Suprapubic skin (tissue), 4 donors: Measurements from ENCODE around the gene PPIF. TPM values are rescaled to one million over a fixed set of nuclear protein-coding genes. Genes with fewer than 3 reads are reported as not detected.

Experiments used
- DNase-seq, 2 donors: peaks; one replicate each; pipeline ENCODE4 v3.0.0-alpha.2; 2019; ENCODE audit warnings: low spot score in 2 of 2
- H3K27ac ChIP-seq: fragments of 200-600 bp; sonication (generic); one replicate; pipeline ENCODE4 v1.5.1; 2019
- H3K27me3 ChIP-seq: fragments of 200-600 bp; sonication (generic); one replicate; pipeline ENCODE4 v1.5.1; 2019
- H3K36me3 ChIP-seq: fragments of 200-600 bp; sonication (generic); one replicate; pipeline ENCODE4 v1.5.1; 2019
- H3K4me1 ChIP-seq: fragments of 200-600 bp; sonication (generic); one replicate; pipeline ENCODE4 v1.5.1; 2019
- H3K4me3 ChIP-seq: fragments of 200-600 bp; sonication (generic); one replicate; pipeline ENCODE4 v1.5.1; 2019; ENCODE audit warnings: mild to moderate bottlenecking
- H3K9me3 ChIP-seq: fragments of 200-600 bp; sonication (generic); one replicate; pipeline ENCODE4 v1.5.1; 2019
- CTCF ChIP-seq, 2 donors: fragments of 200-600 bp in 1 of 2; fragments of 450-650 bp in 1 of 2; sonication (generic) in 1 of 2; IDR thresholded peaks; one replicate each; pipeline ENCODE4 v1.5.1; 2016 to 2019; ENCODE audit warnings: antibody characterized with exemption in 2 of 2, mild to moderate bottlenecking in 1 of 2, moderate library complexity in 1 of 2
- EP300 ChIP-seq: sonication (generic); formaldehyde crosslinking; IDR thresholded peaks from one replicate; pipeline ENCODE4 v1.6.1; 2017; ENCODE audit warnings: antibody characterized with exemption
- POLR2A ChIP-seq, 2 donors: fragments of 450-650 bp; IDR thresholded peaks; one replicate each; pipeline ENCODE4 v1.6.1; 2017; ENCODE audit warnings: antibody characterized with exemption in 2 of 2, mild to moderate bottlenecking in 2 of 2, moderate library complexity in 2 of 2
- POLR2AphosphoS5 ChIP-seq, 3 donors: sonication (generic); formaldehyde crosslinking; IDR thresholded peaks; one replicate each; pipeline ENCODE4 v1.6.1; 2017; ENCODE audit warnings: antibody characterized with exemption in 3 of 3
- WGBS: methylation state at CpG from one replicate; pipeline ENCODE4 v1.1.5; 2018; 5-methylcytosine and 5-hydroxymethylcytosine counted together
- total RNA-seq, 4 donors: library from RNA; depleted of rRNA; stranded (reverse); fragments of >200 nt; gene quantifications; one replicate each; pipeline ENCODE4 v1.1.0, GENCODE V29; 2016

Gene PPIF
- total RNA-seq, 4 donors from 2014 or later = 41.0 to 92.8 (median 71.1) TPM

DNA sequence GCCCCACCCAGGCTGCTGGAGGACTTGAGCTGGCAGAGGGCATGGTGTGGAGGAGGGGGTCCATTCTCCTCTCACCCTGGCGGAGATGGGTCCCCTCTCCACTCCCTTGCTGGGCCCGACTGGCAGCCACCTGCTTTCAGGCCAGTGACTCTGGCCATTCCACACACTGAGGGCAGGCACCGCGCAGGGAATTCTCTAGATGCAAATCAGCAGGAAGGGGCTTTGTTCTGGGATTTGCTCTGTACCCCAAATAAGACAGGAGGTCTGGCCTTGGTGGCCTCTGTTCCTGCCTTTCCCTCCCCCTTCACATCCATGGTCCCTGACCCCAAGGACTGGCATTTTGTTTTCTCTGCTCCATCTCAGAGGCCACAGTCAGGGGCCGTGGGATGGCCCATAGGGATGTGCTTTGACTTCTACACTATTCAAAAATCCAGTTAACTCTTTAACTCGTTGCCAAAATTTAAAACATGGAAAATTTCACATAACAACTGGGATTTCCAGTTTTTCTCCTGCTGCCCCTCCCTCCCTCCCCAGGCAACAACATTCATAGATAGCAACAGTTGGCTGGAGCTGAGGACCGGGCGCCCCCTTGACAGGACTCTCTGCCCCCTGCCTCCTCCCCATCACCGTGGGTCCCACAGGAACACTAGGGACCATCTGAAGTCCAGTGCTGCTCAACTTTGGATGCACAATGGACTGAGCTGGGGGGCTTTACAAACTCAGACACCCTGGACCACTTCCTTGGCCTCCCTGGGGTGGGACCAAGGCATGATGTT lies 33.9 kb downstream of the PPIF start:
- WGBS = 56% methylated on average over 9 of the region's 9 CpGs
- peak; percentile 66 to 76 for DNase-seq

GRCh38 chr10:79381804-79382221 lies 34.5 kb downstream of the PPIF start:
- peaks cover 36% of the 10 kb centered on the region for H3K4me1 ChIP-seq
- no peaks in the 10 kb centered on the region for H3K27me3 ChIP-seq
- H3K4me3 ChIP-seq = no peak overlapping the region
- peak; percentile 84 to 85 for DNase-seq
- peaks cover 12% of the 10 kb centered on the region for H3K36me3 ChIP-seq
- peak overlapping the region; percentile 41 for H3K27ac ChIP-seq
- H3K9me3 ChIP-seq = no peaks in the 10 kb centered on the region
- WGBS = 48% methylated on average over 7 of the region's 11 CpGs
- no peak for TF ChIP-seq POLR2A (IDR thresholded peaks at IDR 0.05)
- TF ChIP-seq CTCF (IDR thresholded peaks at IDR 0.05) = no peak
- no peak for TF ChIP-seq POLR2AphosphoS5 (IDR thresholded peaks at IDR 0.05)
- no peak for TF ChIP-seq EP300

More for the DNA sequence above, 33.9 kb downstream of the PPIF start:
- Histone ChIP-seq H3K36me3 (peaks cover 10% of the 10 kb centered on the region), H3K27me3 (no peaks in the 10 kb centered on the region), H3K27ac (peak overlapping the region; percentile 41), H3K4me3 (no peak overlapping the region), H3K9me3 (no peaks in the 10 kb centered on the region), H3K4me1 (peaks cover 36% of the 10 kb centered on the region)
- no peak for TF ChIP-seq EP300

GRCh38 chr10:79382491-79382941 lies 35.2 kb downstream of the PPIF start:
- peak; percentile 71 to 78 for DNase-seq
- WGBS = 75% methylated on average over 18 of the region's 18 CpGs
- H3K27ac ChIP-seq = peak overlapping the region; percentile 41
- H3K4me1 ChIP-seq = peaks cover 36% of the 10 kb centered on the region
- no peak overlapping the region for H3K4me3 ChIP-seq
- TF ChIP-seq EP300 (no peak), CTCF (IDR thresholded peaks at IDR 0.05) (no peak), POLR2A (IDR thresholded peaks at IDR 0.05) (no peak), POLR2AphosphoS5 (IDR thresholded peaks at IDR 0.05) (no peak)
- no peaks in the 10 kb centered on the region for H3K27me3 ChIP-seq
- H3K36me3 ChIP-seq = peaks cover 12% of the 10 kb centered on the region
- no peaks in the 10 kb centered on the region for H3K9me3 ChIP-seq

- Histone ChIP-seq H3K4me1 (peaks cover 36% of the 10 kb centered on the region), H3K36me3 (peaks cover 18% of the 10 kb centered on the region), H3K4me3 (no peak overlapping the region), H3K27me3 (no peaks in the 10 kb centered on the region), H3K27ac (no peak overlapping the region), H3K9me3 (no peaks in the 10 kb centered on the region)
- TF ChIP-seq POLR2AphosphoS5 (IDR thresholded peaks at IDR 0.05) (no peak), EP300 (no peak), POLR2A (IDR thresholded peaks at IDR 0.05) (no peak)
- WGBS = 89% methylated on average over 9 of the region's 12 CpGs
- peak; percentile 58 to 72 for DNase-seq
Observed at GRCh38 chr10:79383974-79384606, 36.8 kb downstream of the PPIF start.

DNA sequence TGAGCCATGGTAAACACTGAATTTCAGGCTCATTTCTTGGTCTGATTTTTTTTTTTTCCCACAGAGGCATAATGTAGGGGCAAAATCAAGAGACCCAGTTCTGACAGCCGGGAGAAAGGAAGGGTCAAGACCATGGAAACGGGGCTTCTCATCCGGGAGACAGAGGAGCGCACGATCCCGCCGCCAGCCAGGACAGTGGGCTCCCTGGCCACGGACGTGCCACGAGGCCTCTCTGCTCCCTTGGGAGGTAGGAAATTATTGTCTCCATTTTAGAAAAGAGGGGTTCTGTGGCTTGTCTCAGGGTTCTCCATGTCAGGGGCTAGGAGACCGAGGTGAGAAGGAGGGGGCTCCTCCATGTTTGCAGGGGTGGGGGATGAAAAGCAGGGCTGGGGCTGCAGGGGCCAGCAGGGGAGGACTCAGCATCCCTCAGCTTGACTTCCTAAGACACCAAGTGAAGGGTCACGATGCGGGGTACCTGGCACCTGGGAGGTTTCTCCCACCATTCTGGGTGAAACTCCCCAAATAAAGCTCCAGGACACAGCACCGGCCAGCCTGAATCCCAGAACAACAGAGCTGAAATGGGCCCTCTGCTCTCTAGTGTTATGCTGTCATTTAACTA lies 37.6 kb downstream of the PPIF start:
- Histone ChIP-seq H3K27me3 (no peaks in the 10 kb centered on the region), H3K36me3 (peaks cover 18% of the 10 kb centered on the region), H3K4me3 (no peak overlapping the region), H3K4me1 (peaks cover 29% of the 10 kb centered on the region), H3K9me3 (no peaks in the 10 kb centered on the region), H3K27ac (no peak overlapping the region)
- 92% methylated on average over 14 of the region's 14 CpGs for WGBS
- no peak for TF ChIP-seq POLR2A (IDR thresholded peaks at IDR 0.05)
- TF ChIP-seq POLR2AphosphoS5 (IDR thresholded peaks at IDR 0.05) = no peak
- TF ChIP-seq EP300 = no peak
- TF ChIP-seq CTCF (IDR thresholded peaks at IDR 0.05) = no peak
- peak in 1 of 2 donors; percentile 31 for DNase-seq

- Histone ChIP-seq H3K4me1 (peaks cover 24% of the 10 kb centered on the region), H3K27me3 (no peaks in the 10 kb centered on the region), H3K36me3 (peaks cover 20% of the 10 kb centered on the region), H3K4me3 (no peak overlapping the region), H3K27ac (no peak overlapping the region), H3K9me3 (no peaks in the 10 kb centered on the region)
- WGBS = 99% methylated on average over 9 of the region's 9 CpGs
- no peak for TF ChIP-seq POLR2AphosphoS5 (IDR thresholded peaks at IDR 0.05)
- TF ChIP-seq CTCF (IDR thresholded peaks at IDR 0.05) = no peak
- TF ChIP-seq EP300 = no peak
- no peak for TF ChIP-seq POLR2A (IDR thresholded peaks at IDR 0.05)
- peak in 1 of 2 donors; percentile 74 for DNase-seq
Observed at GRCh38 chr10:79385392-79385795, 38.1 kb downstream of the PPIF start.
